ENCODE results near the gene TTLL11.

The TTLL11 gene

GRCh38 chr9:121914604-121915303, 178.4 kb downstream of the TTLL11 start:
- TF ChIP-seq, protein P1, sequence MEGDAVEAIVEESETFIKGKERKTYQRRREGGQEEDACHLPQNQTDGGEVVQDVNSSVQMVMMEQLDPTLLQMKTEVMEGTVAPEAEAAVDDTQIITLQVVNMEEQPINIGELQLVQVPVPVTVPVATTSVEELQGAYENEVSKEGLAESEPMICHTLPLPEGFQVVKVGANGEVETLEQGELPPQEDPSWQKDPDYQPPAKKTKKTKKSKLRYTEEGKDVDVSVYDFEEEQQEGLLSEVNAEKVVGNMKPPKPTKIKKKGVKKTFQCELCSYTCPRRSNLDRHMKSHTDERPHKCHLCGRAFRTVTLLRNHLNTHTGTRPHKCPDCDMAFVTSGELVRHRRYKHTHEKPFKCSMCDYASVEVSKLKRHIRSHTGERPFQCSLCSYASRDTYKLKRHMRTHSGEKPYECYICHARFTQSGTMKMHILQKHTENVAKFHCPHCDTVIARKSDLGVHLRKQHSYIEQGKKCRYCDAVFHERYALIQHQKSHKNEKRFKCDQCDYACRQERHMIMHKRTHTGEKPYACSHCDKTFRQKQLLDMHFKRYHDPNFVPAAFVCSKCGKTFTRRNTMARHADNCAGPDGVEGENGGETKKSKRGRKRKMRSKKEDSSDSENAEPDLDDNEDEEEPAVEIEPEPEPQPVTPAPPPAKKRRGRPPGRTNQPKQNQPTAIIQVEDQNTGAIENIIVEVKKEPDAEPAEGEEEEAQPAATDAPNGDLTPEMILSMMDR (IDR thresholded peaks at IDR 0.05; ENCODE audit: low read depth, low read length, missing control alignments), result no peak
- DNase-seq (ENCODE audit: low read depth), result no peak
- H3K4me3 ChIP-seq (ENCODE audit: low read depth, low read length), result no peak overlapping the region

DNA sequence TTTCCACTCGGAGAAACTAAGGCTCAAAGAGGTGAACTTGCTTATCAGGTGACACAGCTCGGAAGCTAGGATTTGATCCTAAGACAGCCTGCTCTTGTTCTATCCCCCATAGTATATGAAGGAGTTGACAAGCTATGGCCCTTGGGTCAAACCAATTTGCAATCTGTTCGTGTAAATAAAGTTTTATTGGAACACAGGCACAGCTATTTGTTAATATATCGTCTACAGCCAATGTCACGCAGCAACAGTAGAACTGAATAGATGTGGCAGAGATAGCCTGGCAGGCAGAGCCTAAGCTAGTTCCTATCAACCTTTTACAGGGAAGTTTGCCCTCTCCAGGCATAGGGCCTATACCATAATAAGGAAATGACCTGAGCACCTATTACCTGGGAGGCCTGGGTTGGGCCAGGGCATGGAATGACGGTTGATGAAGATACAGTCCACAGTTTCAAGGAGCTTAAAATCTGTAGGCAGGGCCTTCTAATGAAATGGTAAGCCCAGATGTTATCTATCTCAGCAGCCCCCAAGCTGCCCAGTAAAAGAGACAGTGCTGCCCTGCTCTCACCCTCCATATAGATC, 179.0 kb downstream of the TTLL11 start:
- H3K4me3 ChIP-seq (ENCODE audit: low read depth, low read length), result no peak overlapping the region
- TF ChIP-seq, protein P1 (IDR thresholded peaks at IDR 0.05; ENCODE audit: low read depth, low read length, missing control alignments), result no peak
- no peak for DNase-seq (ENCODE audit: low read depth)

GRCh38 chr9:121912812-121913627, 180.1 kb downstream of the TTLL11 start:
- TF ChIP-seq, protein P1 (IDR thresholded peaks at IDR 0.05; ENCODE audit: low read depth, low read length, missing control alignments), result no peak
- no peak for DNase-seq (ENCODE audit: low read depth)
- H3K4me3 ChIP-seq (ENCODE audit: low read depth, low read length), result no peak overlapping the region

- TF ChIP-seq, protein P1 (IDR thresholded peaks at IDR 0.05; ENCODE audit: low read depth, low read length, missing control alignments), result no peak
- H3K4me3 ChIP-seq (ENCODE audit: low read depth, low read length), result no peak overlapping the region
- no peak for DNase-seq (ENCODE audit: low read depth)
Measured at GRCh38 chr9:121910491-121911040, 182.5 kb downstream of the TTLL11 start.

DNA sequence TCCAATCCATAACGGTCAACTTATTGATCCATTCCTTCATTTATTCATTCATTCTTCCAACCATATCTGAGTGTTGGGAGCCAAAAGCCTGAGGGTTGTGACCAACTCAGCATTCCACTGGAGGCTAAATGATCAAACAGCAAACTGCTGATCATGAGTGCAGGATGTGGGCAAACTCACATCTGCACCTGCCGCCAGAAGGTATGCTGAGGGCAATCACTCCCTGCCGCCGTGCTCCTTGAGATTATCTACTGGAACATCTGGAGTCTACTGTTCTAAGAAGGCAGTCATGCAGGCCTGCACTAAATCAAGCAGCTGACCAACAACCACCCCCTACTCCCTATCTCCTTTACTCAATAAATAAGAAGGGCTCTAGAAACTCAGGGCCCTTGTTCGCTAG, 184.0 kb downstream of the TTLL11 start:
- TF ChIP-seq, protein P1 (IDR thresholded peaks at IDR 0.05; ENCODE audit: low read depth, low read length, missing control alignments), result no peak
- DNase-seq (ENCODE audit: low read depth), result no peak
- no peak overlapping the region for H3K4me3 ChIP-seq (ENCODE audit: low read depth, low read length)

DNA sequence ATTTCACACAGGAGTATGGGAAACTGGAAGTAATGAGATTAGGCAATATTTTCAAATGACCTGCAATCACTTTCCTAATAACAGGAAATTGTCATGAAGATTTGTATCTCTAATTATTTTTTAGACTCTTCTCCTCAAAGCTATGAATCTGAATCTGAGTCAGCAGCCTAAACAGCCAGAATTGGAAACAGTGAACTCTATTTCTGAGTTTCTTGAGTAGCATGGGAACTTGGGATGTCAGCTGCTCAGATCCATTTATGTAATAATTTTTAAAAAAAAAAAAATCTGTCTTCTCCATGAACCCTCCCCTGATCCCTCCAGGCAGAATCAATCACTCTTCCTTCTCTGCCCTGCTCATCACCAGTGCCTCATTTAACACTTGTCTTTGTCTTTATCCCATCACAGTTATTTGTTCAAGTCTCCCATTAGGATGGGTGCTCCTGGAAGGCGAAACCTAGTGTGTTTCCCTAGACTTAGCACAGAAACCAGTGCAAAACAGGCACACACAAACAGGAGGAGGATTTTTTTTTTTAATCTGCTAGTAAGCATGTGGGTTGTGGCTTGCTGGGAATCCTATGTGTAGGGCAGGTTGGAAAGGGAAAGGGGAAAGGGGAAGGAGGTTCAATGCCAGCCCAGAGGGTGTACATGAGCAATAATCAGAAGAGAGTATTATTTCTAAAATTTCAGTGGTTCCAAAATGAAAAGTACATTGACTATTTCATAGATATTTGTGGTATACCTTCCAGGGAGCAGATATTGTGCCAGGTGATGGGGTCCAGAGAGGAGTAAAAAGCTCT, 186.8 kb downstream of the TTLL11 start:
- no peak overlapping the region for H3K4me3 ChIP-seq (ENCODE audit: low read depth, low read length)
- TF ChIP-seq, protein P1 (IDR thresholded peaks at IDR 0.05; ENCODE audit: low read depth, low read length, missing control alignments), result no peak
- DNase-seq (ENCODE audit: low read depth), result no peak

All from GM12864 (cell line).